HCT116 (cell line): Measurements from ENCODE around the gene RPH3AL.

Experiments
- EZH2 ChIP-seq: fragments of 200-600 bp; sonication (generic); IDR thresholded peaks from 2 replicates; pipeline ENCODE4 v1.6.1; 2017; ENCODE audit warnings: antibody characterized with exemption, mixed run types
- POLR2A ChIP-seq: IDR thresholded peaks from 2 replicates; pipeline ENCODE4 v1.7.0; 2011; ENCODE audit warnings: borderline replicate concordance; ENCODE audit not compliant: insufficient read depth, insufficient read length; ENCODE audit errors: extremely low read depth
- SIN3A ChIP-seq: IDR thresholded peaks from 2 replicates; pipeline ENCODE4 v1.6.1; 2012; ENCODE audit warnings: low read depth
- TF ChIP-seq, protein P1 (sequence below), 3 experiments: fragments of 200-600 bp in 1 of 3; sonication (generic) in 1 of 3; IDR thresholded peaks in 2 of 3; conservative IDR thresholded peaks in 1 of 3; 2 replicates each; pipeline ENCODE4 v1.5.1; 2012 to 2017; ENCODE audit warnings: low read depth in 2 of 3, low read length in 2 of 3, antibody characterized with exemption in 1 of 3, borderline replicate concordance in 1 of 3, control low read depth in 1 of 3, mild to moderate bottlenecking in 1 of 3, mixed read lengths in 1 of 3, mixed run types in 1 of 3, moderate library complexity in 1 of 3; ENCODE audit not compliant: insufficient read depth in 1 of 3

GRCh38 chr17:238964-239259 lies 113.7 kb downstream of the RPH3AL start:
- no peak for TF ChIP-seq POLR2A
- TF ChIP-seq EZH2: no peak
- no peak for TF ChIP-seq SIN3A
- TF ChIP-seq, protein P1, sequence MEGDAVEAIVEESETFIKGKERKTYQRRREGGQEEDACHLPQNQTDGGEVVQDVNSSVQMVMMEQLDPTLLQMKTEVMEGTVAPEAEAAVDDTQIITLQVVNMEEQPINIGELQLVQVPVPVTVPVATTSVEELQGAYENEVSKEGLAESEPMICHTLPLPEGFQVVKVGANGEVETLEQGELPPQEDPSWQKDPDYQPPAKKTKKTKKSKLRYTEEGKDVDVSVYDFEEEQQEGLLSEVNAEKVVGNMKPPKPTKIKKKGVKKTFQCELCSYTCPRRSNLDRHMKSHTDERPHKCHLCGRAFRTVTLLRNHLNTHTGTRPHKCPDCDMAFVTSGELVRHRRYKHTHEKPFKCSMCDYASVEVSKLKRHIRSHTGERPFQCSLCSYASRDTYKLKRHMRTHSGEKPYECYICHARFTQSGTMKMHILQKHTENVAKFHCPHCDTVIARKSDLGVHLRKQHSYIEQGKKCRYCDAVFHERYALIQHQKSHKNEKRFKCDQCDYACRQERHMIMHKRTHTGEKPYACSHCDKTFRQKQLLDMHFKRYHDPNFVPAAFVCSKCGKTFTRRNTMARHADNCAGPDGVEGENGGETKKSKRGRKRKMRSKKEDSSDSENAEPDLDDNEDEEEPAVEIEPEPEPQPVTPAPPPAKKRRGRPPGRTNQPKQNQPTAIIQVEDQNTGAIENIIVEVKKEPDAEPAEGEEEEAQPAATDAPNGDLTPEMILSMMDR (IDR thresholded peaks at IDR 0.05 in 2 of 3, conservative IDR thresholded peaks at IDR 0.05 in 1 of 3; ENCODE audit: borderline replicate concordance in 1 of 3, insufficient read depth in 1 of 3, low read depth in 2 of 3, low read length in 2 of 3): no peak
